Cerebellar cortex (tissue), 1 donor: ENCODE results near the gene TIAM1.

Experiments
- DNase-seq: peaks from one replicate; pipeline ENCODE4 v3.0.0-alpha.2; 2015; ENCODE audit warnings: low spot score

TIAM1 gene

GRCh38 chr21:31164713-31165694 is 179.1 kb downstream of the TIAM1 start:
- no peak for DNase-seq

- DNase-seq = no peak
Observed at GRCh38 chr21:31162827-31163226, 181.2 kb downstream of the TIAM1 start.

- no peak for DNase-seq
Observed at GRCh38 chr21:31162079-31162699, 181.9 kb downstream of the TIAM1 start.

GRCh38 chr21:31161157-31161556 is 182.9 kb downstream of the TIAM1 start:
- no peak for DNase-seq

- no peak for DNase-seq
Observed at GRCh38 chr21:31159808-31160207, 184.3 kb downstream of the TIAM1 start.

- DNase-seq = no peak
Observed at GRCh38 chr21:31158789-31159581, 185.1 kb downstream of the TIAM1 start.

GRCh38 chr21:31157756-31158155 is 186.3 kb downstream of the TIAM1 start:
- no peak for DNase-seq

- DNase-seq = no peak
Observed at GRCh38 chr21:31156662-31157061, 187.4 kb downstream of the TIAM1 start.

GRCh38 chr21:31156169-31156568 is 187.9 kb downstream of the TIAM1 start:
- DNase-seq = no peak

- no peak for DNase-seq
Observed at GRCh38 chr21:31151156-31152045, 192.7 kb downstream of the TIAM1 start.

GRCh38 chr21:31145274-31145673 is 198.8 kb downstream of the TIAM1 start:
- DNase-seq = no peak

- no peak for DNase-seq
Observed at GRCh38 chr21:31143036-31143435, 201.0 kb downstream of the TIAM1 start.

- DNase-seq = peak; percentile 49
Observed at GRCh38 chr21:31142600-31142999, 201.5 kb downstream of the TIAM1 start.

GRCh38 chr21:31141389-31142000 is 202.6 kb downstream of the TIAM1 start:
- no peak for DNase-seq

- DNase-seq = no peak
Observed at GRCh38 chr21:31140676-31141075, 203.4 kb downstream of the TIAM1 start.

- no peak for DNase-seq
Observed at GRCh38 chr21:31140025-31140424, 204.0 kb downstream of the TIAM1 start.

GRCh38 chr21:31137960-31138359 is 206.1 kb downstream of the TIAM1 start:
- no peak for DNase-seq

- peak; percentile 83 for DNase-seq
Observed at GRCh38 chr21:31136891-31137290, 207.2 kb downstream of the TIAM1 start.

GRCh38 chr21:31135531-31136184 is 208.4 kb downstream of the TIAM1 start:
- no peak for DNase-seq

GRCh38 chr21:31133243-31133830 is 210.7 kb downstream of the TIAM1 start:
- no peak for DNase-seq
